Kidney (tissue), 14 donors: Measurements from ENCODE around the gene ICAM3. TPM values are rescaled to one million over a fixed set of nuclear protein-coding genes. Genes with fewer than 3 reads are reported as not detected.

ENCODE experiments used
- DNase-seq, 5 donors: peaks; one replicate each; pipeline ENCODE4 v3.0.0-alpha.2; 2013 to 2020
- FAIRE-seq: peaks from 2 replicates; lab custom pipeline; 2012; peaks lifted over from hg19 to GRCh38; lab: Jason Lieb, UNC
- H3K27ac ChIP-seq, 2 donors: one replicate each; pipeline ENCODE4 v1.7.0; 2013; ENCODE audit warnings: low read depth in 2 of 2, low read length in 2 of 2, inconsistent platforms in 1 of 2
- H3K27me3 ChIP-seq: one replicate; pipeline ENCODE4 v1.7.1; 2013; ENCODE audit warnings: low read length, inconsistent platforms; ENCODE audit not compliant: control insufficient read depth, insufficient read depth
- H3K36me3 ChIP-seq, 3 donors: one replicate each; pipeline versions ENCODE4 v1.7.0 to v1.7.1; 2013; ENCODE audit warnings: low read length in 3 of 3, control low read depth in 1 of 3, inconsistent platforms in 1 of 3; ENCODE audit not compliant: insufficient read depth in 3 of 3, control insufficient read depth in 2 of 3
- H3K4me1 ChIP-seq, 3 donors: one replicate each; pipeline versions ENCODE4 v1.7.0 to v1.7.1; 2013; ENCODE audit warnings: low read length in 3 of 3, inconsistent platforms in 1 of 3, low read depth in 1 of 3; ENCODE audit not compliant: control insufficient read depth in 2 of 3, insufficient read depth in 2 of 3
- H3K4me3 ChIP-seq, 3 donors: one replicate each; pipeline versions ENCODE4 v1.7.0 to v1.8.1; 2013; ENCODE audit warnings: low read length in 3 of 3, control low read depth in 1 of 3, inconsistent platforms in 1 of 3
- H3K9ac ChIP-seq, 3 donors: one replicate each; pipeline versions ENCODE4 v1.7.0 to v1.7.1; 2013; ENCODE audit warnings: low read length in 3 of 3, control low read depth in 1 of 3, inconsistent platforms in 1 of 3
- H3K9me3 ChIP-seq, 3 donors: one replicate each; pipeline versions ENCODE4 v1.7.0 to v1.7.1; 2013; ENCODE audit warnings: low read length in 3 of 3, control low read depth in 1 of 3, inconsistent platforms in 1 of 3; ENCODE audit not compliant: control insufficient read depth in 2 of 3, insufficient read depth in 1 of 3
- CTCF ChIP-seq: IDR thresholded peaks from 3 replicates; pipeline ENCODE4 v1.5.1; 2012; ENCODE audit warnings: mild to moderate bottlenecking, moderate library complexity, borderline replicate concordance; ENCODE audit not compliant: insufficient read depth; ENCODE audit errors: extremely low read depth
- intact Hi-C: fragments of 100-400 bp; cut with DNase I; formaldehyde crosslinking; loops from one replicate; pipeline ENCODE4 v1.11.1; 2022
- polyA plus RNA-seq: library from polyadenylated mRNA; stranded (reverse); fragments of 350-450 nt; fragmentation: Illumina TruSeq; extraction: RNeasy Lipid Tissue Mini Kit (QIAGEN cat#74804); gene quantifications from one replicate; pipeline ENCODE4 v1.2.3, GENCODE V29; 2014; ENCODE audit warnings: low read depth, low replicate concordance; ENCODE audit not compliant: insufficient read depth
- total RNA-seq: library from RNA; stranded (reverse); fragmentation: NEBNext Ultra II Directional; extraction: Animal tissue kit (Norgen Biotek cat#: 25700); gene quantifications from one replicate; pipeline ENCODE4 v1.2.1, GENCODE V29; 2021
- donor health status: control.
- donor health status: control.
- donor health status: control.
- donor health status: control.
- donor health status: control.
- donor health status: DM: yes; HTN: yes; CAD: no.
- donor health status: Normal renal cell carcinoma (clear cell type).

Gene ICAM3
- total and polyA plus RNA-seq, 2 donors from 2014 or later, result 17.4 to 21.8 TPM

- intact Hi-C loops, result no loop called here
- Histone ChIP-seq H3K9me3 (no peaks in the 10 kb centered on the region), H3K27ac (peak within 1 kb of the TSS; percentile 85 to 86), H3K9ac (peak within 1 kb of the TSS; percentile 72 to 80 (median 76)), H3K4me1 (peaks cover 0 to 21% (median 6%) of the 10 kb centered on the region in 3 donors), H3K36me3 (peaks cover 0 to 10% (median 4%) of the 10 kb centered on the region in 3 donors), H3K27me3 (no peaks in the 10 kb centered on the region), H3K4me3 (peak within 1 kb of the TSS; percentile 71 to 98 (median 95))
- no peak for TF ChIP-seq CTCF
- DNase-seq (peak; percentile 98 to 99 (median 99)), FAIRE-seq (no peak)
These were observed 6.3 kb downstream of the ICAM3 start, which contains the start of gene RAVER1 for GRCh38 chr19:10332965-10333757. TSS of gene RAVER1 (minus strand) at chr19:10333529. CDS start at chr19:10333507, 22 bp downstream.

- FAIRE-seq, result no peak
- Histone ChIP-seq H3K27ac (peak overlapping the region; percentile 80 to 86), H3K36me3 (peaks cover 4 to 18% (median 11%) of the 10 kb centered on the region in 3 donors), H3K9ac (peak overlapping the region; percentile 0 to 76 (median 61)), H3K4me1 (peaks cover 0 to 21% (median 6%) of the 10 kb centered on the region in 3 donors), H3K27me3 (no peaks in the 10 kb centered on the region), H3K9me3 (no peaks in the 10 kb centered on the region), H3K4me3 (peak overlapping the region; percentile 71 to 98 (median 86))
- TF ChIP-seq CTCF, result no peak
- peak in 1 of 5 donors; percentile 57 for DNase-seq
- intact Hi-C loops, result no loop called here
These were observed 7.1 kb downstream of the ICAM3 start for GRCh38 chr19:10332158-10332964.

GRCh38 chr19:10329555-10329954 lies 9.9 kb downstream of the ICAM3 start:
- DNase-seq, result no peak
- no peak for FAIRE-seq
- intact Hi-C loops, result no loop called here
- H3K27me3 ChIP-seq, result no peaks in the 10 kb centered on the region
- no peak overlapping the region for H3K4me3 ChIP-seq
- TF ChIP-seq CTCF, result no peak
- peaks cover 0 to 19% (median 6%) of the 10 kb centered on the region in 3 donors for H3K4me1 ChIP-seq
- H3K36me3 ChIP-seq, result peaks cover 4 to 23% (median 14%) of the 10 kb centered on the region in 3 donors
- H3K27ac ChIP-seq, result no peak overlapping the region
- no peak overlapping the region for H3K9ac ChIP-seq
- H3K9me3 ChIP-seq, result no peaks in the 10 kb centered on the region
